GM19467 (cell line): ENCODE results near the gene FXR2.

Experiments used
- ATAC-seq: cut with Tn5 transposase; IDR thresholded peaks from one replicate; pipeline ENCODE4 v1.9.1; 2021; ENCODE audit warnings: mild to moderate bottlenecking, moderate library complexity; ENCODE audit not compliant: unreplicated experiment

FXR2 gene

GRCh38 chr17:7573324-7574080, 41.2 kb downstream of the FXR2 start:
- ATAC-seq = no peak

GRCh38 chr17:7572588-7573323, 41.9 kb downstream of the FXR2 start:
- ATAC-seq = no peak

GRCh38 chr17:7572338-7572587, 42.4 kb downstream of the FXR2 start:
- peak; percentile 89 for ATAC-seq

- ATAC-seq = no peak
Observed at GRCh38 chr17:7570351-7570750, 44.3 kb downstream of the FXR2 start.

GRCh38 chr17:7569571-7569970, 45.1 kb downstream of the FXR2 start:
- ATAC-seq = no peak

- no peak for ATAC-seq
Observed at GRCh38 chr17:7563115-7563869, 51.4 kb downstream of the FXR2 start.

GRCh38 chr17:7562208-7562605, 52.5 kb downstream of the FXR2 start:
- ATAC-seq = no peak

- ATAC-seq = peak; percentile 49
Observed at GRCh38 chr17:7561589-7562207, 53.0 kb downstream of the FXR2 start, which contains the start of gene SENP3. SENP3 (plus strand) TSS chr17:7561919; CDS start chr17:7563077, 1,158 bp downstream.

- peak; percentile 54 for ATAC-seq
Observed at GRCh38 chr17:7561028-7561575, 53.6 kb downstream of the FXR2 start.

GRCh38 chr17:7560172-7561027, 54.3 kb downstream of the FXR2 start:
- no peak for ATAC-seq

GRCh38 chr17:7559320-7560171, 55.2 kb downstream of the FXR2 start:
- ATAC-seq = no peak

- no peak for ATAC-seq
Observed at GRCh38 chr17:7558544-7559319, 56.0 kb downstream of the FXR2 start, which contains the start of gene TNFSF13. TNFSF13 (plus strand) TSS chr17:7558750; CDS start chr17:7559040, 290 bp downstream.

GRCh38 chr17:7557775-7558543, 56.7 kb downstream of the FXR2 start:
- ATAC-seq = no peak

GRCh38 chr17:7557147-7557764, 57.4 kb downstream of the FXR2 start:
- no peak for ATAC-seq

GRCh38 chr17:7556627-7557026, 58.1 kb downstream of the FXR2 start:
- ATAC-seq = no peak

- ATAC-seq = no peak
Observed at GRCh38 chr17:7555320-7555948, 59.3 kb downstream of the FXR2 start.

GRCh38 chr17:7553356-7553755, 61.3 kb downstream of the FXR2 start:
- ATAC-seq = no peak
